ENCODE measurements around the gene ANO10.
"Not testable (repeated sequence)": the region's sequence is repeated elsewhere in the genome, so short reads cannot be mapped to it uniquely, and the experiment has no call there.

The ANO10 gene

DNA sequence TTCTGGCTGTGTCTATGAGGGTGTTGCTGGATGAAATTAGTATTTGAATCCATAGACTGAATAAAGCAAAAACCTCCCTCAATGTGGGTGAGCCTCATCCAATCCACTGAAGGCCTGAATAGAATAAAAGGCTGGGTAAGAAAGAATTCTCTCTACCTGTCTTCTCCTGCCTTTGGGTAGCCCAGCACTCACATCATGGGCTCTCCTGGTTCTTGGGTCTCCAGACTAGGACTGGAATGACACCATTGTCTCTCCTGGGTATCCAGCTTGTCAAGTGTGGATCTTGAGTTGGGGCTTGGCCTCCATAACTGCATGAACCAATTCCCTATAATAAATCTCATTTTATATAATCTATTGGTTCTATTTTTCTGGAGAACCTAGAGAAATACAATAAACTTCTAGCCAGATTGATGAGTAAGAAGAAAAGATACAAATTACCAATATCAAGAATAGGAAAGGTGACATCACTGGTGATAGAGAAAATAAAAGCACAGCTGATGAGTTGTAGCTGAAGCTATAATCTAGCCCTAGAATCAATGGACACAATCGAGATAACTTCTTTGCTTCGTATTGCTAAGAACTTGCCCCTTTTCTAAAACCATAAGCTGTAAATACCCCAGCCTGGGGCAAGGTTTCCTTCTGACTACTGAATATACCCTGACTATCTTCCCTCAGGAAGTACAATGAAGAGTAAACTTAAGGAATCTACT is 106.4 kb downstream of the ANO10 start:
- no peak for DNase-seq

DNA sequence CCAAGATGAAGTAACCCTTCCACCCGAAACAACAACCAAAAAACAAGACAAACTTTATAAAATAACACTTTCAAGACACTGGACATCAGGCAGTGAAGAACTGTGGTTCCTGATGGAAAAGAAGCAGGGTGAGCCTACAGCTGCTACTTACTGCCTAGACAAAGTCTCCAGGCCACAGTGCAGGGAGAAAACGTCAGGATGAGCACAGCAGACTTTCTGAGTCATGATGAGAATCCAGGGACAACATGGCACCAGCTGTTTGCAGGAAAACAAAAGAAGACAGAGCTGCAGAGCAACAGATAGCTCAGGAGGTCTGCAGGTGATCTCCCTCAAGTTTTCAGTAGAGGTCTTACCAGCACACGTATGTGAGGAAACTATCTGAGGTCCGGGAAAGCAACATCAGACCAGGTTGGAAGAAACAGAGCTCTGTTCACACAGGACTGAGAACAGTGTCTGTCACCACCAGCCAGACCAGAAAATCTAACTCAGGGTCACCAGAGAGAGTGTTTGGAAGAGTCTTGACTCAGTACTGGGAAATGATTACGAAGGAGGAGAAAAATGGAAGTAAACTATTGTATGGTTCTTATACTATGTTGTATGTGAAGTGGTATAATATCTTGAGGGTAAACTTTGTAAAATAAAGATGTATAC is 108.9 kb downstream of the ANO10 start:
- no peak for DNase-seq

DNA sequence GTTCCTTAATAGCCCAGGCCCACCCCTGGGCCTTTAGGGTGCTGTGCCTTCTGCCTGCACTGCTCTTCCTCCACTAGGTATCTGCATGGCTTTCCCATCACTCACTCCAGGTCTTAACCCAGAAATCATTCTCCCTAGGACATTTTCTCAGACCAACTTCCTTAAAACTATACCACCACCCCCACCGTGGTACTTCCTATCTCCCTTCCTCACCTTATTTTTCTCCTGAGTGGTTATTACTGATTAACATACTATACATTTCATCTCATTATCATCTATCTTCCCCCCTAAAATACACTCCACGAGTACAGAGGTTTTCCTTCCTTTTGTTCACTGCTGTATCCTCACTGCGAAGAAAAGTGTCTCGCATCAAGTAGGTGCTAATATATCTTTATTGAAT is 115.2 kb downstream of the ANO10 start:
- DNase-seq = no peak

DNA sequence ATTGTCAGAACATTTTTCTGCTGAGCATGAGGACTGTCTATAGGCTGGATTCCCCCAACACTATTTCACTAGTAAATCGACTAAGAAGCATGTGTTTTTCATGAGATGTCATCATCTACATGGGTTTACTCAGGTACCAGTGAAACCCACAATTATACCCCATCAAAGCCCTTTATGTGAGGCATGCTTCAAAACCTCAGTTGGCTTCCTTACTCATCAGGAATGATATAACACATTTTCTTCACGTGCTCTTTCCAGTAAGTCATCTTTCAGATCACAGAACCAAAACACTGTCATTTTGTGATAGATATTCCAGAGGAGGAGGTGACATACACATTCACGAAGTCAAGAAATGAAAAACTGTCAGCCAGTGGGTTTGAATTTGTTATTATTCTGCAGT is 116.5 kb downstream of the ANO10 start:
- no peak for DNase-seq

DNA sequence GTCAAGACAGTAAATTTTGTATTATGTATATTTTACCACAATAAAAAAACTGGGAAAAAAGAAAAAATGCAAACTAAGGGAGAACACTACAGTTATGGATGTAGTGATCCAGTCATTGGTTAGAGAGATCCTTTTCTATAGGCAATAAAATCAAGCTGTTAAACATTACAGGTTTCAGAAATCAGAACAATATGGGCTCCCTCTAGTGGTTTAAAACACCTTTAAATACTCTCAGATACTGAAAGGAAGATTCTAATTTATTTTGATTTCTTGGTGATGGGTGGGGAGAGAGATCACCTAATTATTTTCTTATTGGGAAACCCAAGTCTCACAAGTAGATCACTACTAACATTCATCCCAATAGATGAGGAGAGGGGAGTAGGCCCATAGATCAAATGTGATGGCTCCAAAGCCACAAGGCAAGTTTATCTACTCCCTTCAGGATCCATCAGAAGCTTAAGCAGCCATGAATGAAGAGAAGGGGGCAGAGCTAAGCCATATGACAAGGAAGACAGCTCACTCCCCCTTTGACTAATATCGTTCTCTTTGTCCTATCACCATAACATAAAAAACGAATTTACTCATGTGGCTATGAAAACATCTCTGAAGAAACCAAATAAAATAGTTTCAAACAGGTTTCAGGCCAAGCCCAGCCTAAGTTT is 118.6 kb downstream of the ANO10 start:
- DNase-seq = peak; percentile 74

DNA sequence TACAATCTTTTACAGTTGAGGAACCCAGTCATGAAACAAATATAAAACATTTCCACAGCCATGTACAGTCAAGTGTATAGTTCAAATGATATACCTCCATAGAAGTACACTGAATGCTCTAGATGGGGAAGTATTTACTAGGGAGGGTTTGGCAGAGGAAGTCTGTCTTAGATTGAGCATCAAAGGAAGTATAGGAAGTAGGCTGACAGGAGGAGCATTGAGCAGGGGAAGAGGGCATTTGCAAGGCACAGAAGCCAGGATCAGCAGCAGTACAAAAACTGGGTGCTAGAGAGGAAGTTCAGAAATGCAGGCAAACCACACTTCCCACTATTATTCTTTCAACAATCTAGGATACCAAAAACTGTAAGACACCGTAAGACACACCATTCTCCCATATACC is 122.6 kb downstream of the ANO10 start:
- DNase-seq = peak; percentile 15

DNA sequence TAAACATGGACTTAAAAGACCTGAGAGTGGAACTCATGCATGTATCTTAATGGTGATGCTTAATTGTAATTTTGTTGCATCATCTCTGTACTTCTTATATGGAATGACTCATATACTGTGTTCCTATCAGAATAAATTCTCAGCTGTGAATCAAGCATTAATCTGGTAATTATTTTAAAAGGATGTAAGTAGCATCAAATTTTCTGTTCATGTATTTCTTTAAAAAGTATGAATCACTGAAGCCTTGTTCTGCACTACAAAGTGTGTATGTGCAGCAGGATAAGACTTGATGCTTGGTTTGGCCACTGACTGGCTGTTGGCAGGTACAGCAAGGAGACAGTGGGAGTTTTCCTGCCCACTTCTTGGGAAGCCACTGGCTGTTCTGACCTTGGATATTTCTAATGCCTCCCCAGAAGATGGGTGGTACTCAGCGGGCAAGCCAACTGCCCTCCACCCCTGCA is 123.9 kb downstream of the ANO10 start:
- DNase-seq = no peak

DNA sequence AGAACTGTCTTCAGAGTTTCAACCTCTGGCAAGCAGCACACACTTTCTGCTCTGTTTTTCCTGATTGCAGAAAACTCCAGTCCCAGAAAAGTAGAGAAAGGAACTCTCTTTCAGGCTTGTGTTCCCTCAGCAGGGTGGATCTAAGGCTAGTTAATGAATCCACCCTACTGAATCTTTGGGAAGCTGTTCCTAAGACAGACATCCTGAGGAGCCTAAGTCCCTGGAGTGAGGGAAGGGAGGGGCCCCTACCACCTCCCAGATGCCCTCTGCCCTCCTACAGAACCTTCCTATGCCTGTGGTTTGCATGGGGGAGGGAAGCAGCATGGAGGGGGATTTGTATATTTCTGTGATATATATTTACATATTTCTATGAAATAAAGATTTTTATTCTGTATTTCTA is 124.4 kb downstream of the ANO10 start:
- no peak for DNase-seq

DNA sequence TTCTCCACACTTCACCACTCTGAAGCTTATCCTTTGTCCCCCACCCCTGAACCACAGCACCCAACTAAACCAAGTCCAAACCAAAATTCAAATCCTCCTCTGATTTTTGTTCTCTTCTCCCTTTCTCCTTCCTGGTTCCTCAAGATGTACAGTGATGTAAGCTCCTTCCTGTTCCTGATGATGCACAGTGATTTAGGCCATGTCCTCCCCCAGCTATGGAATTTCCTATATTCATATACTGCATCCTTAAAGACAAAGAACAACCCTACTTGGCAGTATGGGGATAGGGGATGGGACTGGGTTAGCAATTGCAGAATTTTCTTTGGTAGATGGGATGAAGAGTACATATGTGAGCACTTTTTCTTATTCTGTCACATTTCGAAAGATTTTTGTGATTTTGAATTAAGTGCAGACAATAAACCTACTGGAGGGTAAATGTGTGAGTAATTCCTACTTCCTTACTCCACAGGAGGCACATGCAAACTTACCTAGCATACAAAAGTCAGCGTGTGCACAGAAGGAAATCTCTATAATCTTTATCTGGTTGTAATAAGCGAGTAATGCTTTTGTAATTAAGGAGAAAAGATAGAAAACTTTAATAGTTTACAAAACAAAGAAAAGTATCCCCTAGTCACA is 125.0 kb downstream of the ANO10 start:
- DNase-seq = no peak

DNA sequence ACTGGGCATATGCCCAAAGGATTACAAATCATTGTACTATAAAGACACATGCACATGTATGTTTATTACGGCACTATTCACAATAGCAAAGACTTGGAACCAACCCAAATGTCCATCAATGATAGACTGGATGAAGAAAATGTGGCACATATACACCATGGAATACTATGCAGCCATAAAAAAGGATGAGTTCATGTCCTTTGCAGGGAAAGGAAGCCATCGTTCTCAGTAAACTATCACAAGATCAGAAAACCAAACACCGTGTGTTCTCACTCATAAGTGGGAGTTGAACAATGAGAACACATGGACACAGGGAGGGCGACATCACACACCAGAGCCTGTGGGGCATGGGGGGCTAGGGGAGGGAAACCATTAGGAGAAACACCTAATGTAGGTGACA is 128.9 kb downstream of the ANO10 start:
- DNase-seq = not testable (repeated sequence)

DNA sequence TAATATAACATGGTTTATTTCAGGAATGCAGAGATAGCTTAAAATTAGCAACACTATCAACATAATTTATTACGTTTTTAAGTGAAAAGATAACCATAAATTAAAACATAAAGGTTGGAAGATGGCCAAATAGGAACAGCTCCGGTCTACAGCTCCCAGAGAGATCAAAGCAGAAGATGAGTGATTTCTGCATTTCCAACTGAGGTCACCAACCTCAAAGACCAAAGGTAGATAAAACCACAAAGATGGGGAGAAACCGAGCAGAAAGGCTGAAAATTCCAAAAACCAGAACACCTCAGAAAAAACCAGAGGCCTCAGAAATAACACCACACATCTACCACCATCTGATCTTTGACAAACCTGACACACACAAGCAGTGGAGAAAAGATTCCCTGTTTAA is 130.0 kb downstream of the ANO10 start:
- DNase-seq = not testable (repeated sequence)

DNA sequence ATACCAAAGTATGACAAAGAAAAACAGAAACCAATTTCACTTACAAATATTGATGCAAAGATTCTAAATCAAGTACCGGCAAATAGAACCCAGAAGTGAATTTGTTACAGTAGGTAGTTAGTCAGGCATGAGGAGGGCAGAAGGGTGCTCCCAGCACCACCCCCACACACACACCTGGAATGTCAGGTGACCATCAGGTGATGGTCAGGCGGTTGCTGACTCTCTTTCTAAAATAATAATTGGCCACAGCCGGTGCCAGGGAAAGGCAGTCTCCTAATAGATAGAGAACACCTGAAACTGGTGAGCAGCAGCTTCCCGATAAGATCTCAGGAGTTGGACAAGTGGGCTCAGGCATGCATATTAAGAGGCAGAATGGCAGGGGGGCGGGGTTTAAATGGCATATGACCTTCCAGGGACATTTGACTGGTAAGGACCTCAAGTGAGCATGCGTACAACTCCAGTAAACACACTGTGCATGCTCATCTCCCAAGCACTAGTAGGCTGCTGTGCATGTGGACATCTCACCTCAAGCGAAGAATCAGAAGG is 131.1 kb downstream of the ANO10 start:
- no peak for DNase-seq

DNA sequence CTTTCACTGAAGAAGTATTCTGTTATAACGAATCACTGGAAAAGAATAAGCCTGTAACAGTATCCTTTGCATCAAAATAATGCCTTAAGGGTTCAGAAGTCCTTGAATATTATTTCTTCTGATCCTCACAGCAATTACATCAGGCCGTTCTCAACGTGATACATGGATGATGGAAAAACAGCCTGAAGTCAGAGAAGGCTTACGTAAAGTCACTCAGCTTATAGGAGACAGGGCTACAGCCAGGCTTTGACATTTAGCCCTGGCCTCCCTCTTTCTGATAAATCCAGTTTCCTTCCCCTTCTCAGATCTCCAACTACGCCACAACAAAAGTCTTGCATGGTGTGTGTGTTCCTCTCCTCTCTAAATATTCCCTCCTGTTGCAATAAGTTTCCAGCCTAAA is 131.9 kb downstream of the ANO10 start:
- DNase-seq = no peak

DNA sequence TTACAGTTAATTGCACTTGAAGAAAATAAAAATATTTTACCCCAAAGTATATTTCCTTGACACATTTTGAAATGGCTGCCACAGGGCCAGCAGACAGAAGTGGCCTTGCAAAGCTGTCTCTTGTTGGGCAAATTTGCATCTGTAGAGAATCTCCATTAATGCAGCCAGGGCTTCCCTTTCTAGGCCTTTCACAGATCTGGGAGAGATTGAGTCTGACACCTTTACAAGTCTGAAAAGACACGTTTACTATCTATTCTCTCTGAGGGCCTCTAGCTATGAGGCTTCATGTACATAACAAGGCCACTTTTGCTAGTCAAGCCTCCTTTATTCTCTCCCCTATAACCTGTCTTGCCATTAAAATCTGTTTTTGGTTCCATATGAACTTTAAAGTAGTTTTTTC is 135.9 kb downstream of the ANO10 start:
- DNase-seq = no peak

DNA sequence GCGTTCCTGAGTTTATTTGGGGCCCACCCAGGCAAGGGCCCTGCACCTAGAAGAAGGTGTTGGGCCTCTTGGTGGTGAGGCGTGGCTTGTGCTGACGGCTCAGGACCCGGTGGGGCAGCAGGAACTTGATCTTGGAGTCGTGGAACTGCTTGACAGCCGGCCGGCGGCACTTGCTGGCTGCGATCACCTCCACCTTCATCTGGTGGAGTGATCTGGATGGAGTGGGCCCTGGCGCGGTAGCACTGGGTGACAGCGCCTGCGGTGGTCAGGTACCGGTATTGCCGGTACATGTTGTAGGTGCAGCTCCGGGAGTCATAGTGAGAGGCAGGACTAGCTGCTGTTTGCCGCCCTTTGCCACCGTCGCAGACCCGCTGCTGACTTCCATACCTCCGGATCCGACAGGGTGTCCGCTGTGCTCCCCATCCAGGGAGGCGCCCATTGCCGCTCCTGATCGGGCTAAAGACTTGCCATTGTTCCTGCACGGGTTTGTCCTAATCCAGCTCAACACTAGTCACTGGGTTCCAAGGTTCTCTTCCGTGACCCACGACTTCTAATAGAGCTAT is 136.8 kb downstream of the ANO10 start:
- DNase-seq = no peak

DNA sequence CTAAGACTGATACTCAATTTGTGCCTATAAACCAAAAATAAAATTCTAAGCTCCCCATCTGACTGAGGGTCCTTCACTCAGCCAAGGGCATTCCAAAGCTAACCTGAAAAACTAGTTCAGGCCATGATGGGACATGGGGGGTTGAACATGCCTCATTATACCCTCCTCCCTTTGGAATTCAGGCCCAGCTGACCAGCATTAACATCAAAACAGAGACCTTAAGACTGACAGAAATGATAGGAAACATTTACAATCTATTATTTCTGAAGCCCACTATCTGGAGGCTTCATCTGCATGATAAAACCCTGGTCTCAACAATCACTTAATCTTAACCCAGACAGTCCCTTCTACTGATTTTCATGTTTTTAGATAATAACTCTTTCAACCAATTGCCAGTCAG is 140.4 kb downstream of the ANO10 start:
- DNase-seq = no peak

DNA sequence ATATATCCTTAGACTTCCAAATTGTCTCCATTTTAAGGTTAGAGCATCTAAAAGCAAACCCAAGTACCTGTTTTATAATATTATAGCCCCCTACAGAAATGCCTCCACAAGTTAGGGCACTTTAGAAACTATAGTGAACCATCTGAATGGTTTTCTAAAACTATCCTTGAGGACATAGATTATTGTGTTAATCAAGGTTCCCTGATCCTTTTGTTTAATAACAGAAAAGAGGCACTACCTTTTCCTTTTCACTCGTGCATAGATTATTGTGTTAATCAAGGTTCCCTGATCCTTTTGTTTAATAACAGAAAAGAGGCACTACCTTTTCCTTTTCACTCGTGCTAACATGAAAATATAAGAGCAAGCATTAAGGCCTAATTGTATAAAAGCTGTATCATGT is 143.0 kb downstream of the ANO10 start:
- DNase-seq = not testable (repeated sequence)

DNA sequence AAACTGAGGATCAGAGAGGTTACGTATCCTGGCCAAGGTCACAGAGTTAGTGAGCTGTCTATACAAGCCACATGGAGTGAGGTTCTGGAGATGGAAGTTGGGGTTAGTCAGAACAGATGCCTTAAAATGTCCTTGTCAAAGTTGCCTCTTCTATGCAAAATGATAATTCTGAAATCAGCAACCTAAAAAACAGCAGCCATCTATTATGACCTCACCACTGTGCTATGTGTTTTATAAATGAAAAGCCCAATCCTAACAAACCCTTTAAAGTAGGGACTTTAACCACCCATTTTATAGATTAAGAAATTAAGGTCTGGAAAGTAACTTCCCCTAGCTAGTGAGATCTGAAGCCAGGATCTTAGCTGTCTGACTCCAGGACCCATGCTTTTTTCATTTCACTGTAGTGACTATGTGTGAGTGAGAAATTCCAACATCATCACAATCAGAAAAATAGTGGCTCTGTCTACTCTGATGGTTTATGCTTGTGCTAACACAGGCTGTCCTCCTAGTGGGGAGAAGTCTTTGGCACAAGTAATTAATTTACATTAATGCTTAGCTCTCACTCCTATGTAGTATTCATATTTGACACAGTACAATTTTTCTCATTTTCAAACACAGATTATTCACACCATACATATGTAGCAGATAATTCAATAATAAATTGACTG is 143.6 kb downstream of the ANO10 start:
- no peak for DNase-seq

DNA sequence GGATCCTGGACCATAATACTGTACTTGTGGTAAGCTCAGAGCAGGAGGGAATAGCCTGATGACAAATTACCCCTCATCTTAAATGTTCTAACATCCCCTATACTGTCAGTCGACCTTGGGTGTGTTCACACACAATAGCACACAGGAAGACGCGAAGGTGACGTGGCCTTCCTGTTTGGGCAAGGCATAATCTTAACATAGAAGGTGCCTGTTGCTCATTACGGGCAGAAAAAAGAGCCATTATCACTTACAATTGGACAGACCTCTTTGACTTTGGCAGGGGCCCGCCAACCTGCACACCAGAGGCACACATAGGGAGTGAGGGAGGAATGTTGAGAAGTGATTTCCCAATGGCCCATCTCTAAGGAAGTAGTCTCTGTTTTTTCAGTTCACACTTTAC is 144.2 kb downstream of the ANO10 start:
- no peak for DNase-seq

DNA sequence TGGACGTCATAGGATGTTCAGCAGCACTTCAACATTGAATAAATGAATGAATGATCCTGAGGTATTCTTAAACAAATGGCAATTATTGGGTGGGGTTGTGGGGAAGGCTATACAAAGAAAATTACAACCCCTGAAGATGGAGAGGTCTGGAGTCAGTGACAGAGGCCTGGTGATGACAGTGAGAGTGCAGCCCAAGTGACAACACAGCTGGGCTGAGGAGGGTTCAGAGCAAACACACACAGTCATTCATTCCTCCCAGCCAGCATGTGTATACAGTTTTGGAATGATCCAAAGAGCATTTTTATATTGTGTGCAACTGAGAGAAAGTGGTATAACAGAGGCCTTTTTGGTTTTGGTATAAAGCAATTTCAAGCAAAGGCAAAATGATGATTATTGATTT is 148.1 kb downstream of the ANO10 start:
- DNase-seq = no peak

DNA sequence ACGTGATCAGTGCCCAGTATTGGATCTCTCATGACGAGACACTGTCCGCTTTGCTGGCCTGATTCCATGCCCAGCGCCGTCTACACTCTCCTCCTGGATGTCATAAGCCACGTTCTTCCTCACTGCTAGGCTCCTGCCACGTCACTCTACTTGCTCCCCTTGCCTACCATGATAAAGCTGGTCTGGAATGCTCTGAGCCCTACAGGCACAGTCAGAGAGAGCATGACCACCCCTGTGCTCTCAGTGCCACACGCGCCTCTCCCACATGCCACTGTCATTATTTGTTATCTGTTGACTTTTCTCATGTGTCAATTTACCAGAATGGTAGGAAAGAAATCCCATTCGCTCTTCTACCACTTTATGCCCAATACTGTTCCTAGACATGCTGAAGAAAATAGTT is 148.6 kb downstream of the ANO10 start:
- DNase-seq = no peak

DNA sequence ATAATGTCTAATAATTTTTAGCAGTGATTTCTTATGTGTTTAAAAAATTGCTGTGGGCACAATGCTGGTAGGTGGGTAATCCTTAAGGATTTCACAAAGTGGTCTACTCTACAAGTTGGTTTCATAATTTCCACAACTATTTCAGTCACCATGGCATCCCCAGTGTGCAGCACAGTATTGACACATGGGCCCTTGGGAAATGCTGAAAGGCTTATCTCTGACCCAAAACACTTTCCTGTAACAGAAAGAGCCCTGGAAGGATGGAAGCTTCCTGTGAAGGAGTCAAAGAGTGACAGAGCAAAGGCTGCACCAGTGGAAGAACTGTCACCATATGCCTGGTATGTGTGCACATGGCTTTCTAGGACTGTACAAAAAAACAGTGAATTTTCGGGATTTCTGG is 153.7 kb downstream of the ANO10 start:
- DNase-seq = no peak

DNA sequence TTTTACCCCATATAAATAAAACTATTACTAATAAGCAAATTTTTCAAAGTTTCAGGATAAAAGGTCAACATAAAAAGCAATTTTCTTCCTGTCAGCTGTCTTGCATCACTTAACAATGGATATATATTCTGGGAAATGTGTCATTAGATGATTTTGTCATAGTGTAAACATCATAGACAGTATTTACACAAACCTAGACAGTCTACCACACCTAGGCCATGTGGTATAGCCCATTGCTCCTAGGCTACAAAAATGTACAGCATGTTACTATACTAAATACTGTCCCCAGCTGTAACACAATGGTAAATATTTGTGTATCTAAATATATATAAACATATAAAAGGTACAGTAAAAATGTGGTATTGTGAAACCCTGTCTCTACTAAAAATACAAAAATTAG is 156.7 kb downstream of the ANO10 start:
- DNase-seq = no peak
